Tibial nerve (tissue), 3 donors: ENCODE data around the gene CTSL.

Source experiments
- POLR2A ChIP-seq, 2 donors: fragments of 450-650 bp; IDR thresholded peaks; one replicate each; pipeline ENCODE4 v1.6.1; 2017; ENCODE audit warnings: antibody characterized with exemption in 2 of 2, mild to moderate bottlenecking in 2 of 2, moderate library complexity in 2 of 2
- TF ChIP-seq, protein P1 (sequence below), 5 experiments: fragments of 200-600 bp in 3 of 5; fragments of 450-650 bp in 2 of 5; sonication (generic) in 3 of 5; IDR thresholded peaks; one replicate each; pipeline ENCODE4 v1.5.1; 2016 to 2019; ENCODE audit warnings: antibody characterized with exemption in 5 of 5, mild to moderate bottlenecking in 3 of 5, moderate library complexity in 2 of 5

DNA sequence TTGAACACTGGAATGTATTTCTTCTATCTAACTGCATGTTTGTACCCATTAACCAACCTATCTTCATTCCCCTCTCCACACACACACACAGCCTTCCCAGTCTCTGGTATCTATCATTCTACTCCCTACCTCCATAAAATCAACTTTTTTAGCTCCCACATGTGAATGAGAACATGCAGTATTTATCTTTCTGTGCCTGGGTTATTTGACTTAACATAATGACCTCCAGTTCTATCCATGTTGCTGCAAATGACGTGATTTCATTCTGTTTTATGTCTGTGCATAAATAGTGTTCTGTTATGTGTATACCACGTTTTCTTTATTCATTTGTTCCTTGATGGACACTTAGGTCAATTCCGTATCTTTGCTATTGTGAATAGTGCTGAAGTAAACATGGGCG, 38.7 kb upstream of the CTSL start:
- TF ChIP-seq, protein P1, sequence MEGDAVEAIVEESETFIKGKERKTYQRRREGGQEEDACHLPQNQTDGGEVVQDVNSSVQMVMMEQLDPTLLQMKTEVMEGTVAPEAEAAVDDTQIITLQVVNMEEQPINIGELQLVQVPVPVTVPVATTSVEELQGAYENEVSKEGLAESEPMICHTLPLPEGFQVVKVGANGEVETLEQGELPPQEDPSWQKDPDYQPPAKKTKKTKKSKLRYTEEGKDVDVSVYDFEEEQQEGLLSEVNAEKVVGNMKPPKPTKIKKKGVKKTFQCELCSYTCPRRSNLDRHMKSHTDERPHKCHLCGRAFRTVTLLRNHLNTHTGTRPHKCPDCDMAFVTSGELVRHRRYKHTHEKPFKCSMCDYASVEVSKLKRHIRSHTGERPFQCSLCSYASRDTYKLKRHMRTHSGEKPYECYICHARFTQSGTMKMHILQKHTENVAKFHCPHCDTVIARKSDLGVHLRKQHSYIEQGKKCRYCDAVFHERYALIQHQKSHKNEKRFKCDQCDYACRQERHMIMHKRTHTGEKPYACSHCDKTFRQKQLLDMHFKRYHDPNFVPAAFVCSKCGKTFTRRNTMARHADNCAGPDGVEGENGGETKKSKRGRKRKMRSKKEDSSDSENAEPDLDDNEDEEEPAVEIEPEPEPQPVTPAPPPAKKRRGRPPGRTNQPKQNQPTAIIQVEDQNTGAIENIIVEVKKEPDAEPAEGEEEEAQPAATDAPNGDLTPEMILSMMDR (IDR thresholded peaks at IDR 0.05) = no peak
- no peak for TF ChIP-seq POLR2A (IDR thresholded peaks at IDR 0.05)
